T-helper 2 cell (primary cell): Measurements from ENCODE around the gene IQCB1.
A peak's percentile ranks its signal among the peaks of the same experiment; 100 is the strongest.
"Not testable (repeated sequence)": the region's sequence is repeated elsewhere in the genome, so short reads cannot be mapped to it uniquely, and the experiment has no call there.

Experiments used
- DNase-seq, 5 experiments: peaks; one replicate each; pipeline versions ENCODE4 v3.0.0 to v3.0.0-alpha.2; 2012 to 2022

IQCB1 gene

GRCh38 chr3:121747976-121748375, 86.9 kb downstream of the IQCB1 start:
- no peak for DNase-seq

GRCh38 chr3:121743106-121743505, 91.8 kb downstream of the IQCB1 start:
- not testable (repeated sequence) for DNase-seq

GRCh38 chr3:121740896-121741295, 94.0 kb downstream of the IQCB1 start:
- DNase-seq = no peak

- DNase-seq = peak in 1 of 5 experiments; percentile 35
Observed at GRCh38 chr3:121739902-121740301, 95.0 kb downstream of the IQCB1 start.

GRCh38 chr3:121737644-121738043, 97.2 kb downstream of the IQCB1 start:
- DNase-seq = no peak

GRCh38 chr3:121736112-121736511, 98.7 kb downstream of the IQCB1 start:
- DNase-seq = peak in 1 of 5 experiments; percentile 77

GRCh38 chr3:121735047-121735696, 99.7 kb downstream of the IQCB1 start:
- DNase-seq = peak in 1 of 5 experiments; percentile 83

- no peak for DNase-seq
Observed at GRCh38 chr3:121730940-121731687, 103.7 kb downstream of the IQCB1 start.

GRCh38 chr3:121724130-121724529, 110.7 kb downstream of the IQCB1 start:
- peak in 1 of 5 experiments; percentile 21 for DNase-seq

DNA sequence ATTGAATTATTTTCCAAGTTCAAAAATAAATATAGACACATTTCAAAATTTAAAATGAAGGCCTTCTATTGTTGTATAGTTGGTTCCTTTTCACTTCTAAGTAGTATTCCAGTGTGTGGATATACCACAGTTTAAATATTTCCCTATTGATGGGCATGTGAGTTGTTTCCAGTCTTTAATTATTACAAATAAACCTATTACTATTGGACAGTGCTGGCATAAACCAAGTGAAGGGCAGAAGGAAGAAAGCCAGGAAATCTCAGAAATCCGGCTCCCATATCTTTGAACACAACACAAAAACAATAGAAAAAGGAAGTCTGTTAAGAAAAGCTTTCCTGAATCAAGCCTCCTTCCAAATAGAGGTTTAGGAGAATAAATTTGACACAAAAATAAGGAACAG, 111.4 kb downstream of the IQCB1 start:
- DNase-seq = no peak

- no peak for DNase-seq
Observed at GRCh38 chr3:121722411-121722810, 112.4 kb downstream of the IQCB1 start.

- no peak for DNase-seq
Observed at GRCh38 chr3:121720163-121720562, 114.7 kb downstream of the IQCB1 start.
